GM23338 (cell line): Measurements from ENCODE around the gene CNN3. TPM values are rescaled to one million over a fixed set of nuclear protein-coding genes. Genes with fewer than 3 reads are reported as not detected.

ENCODE experiments used
- ATAC-seq: fragments of 200-7000 bp; cut with Tn5 transposase; 3 replicates; pipeline ENCODE4 v1.9.1; 2020
- DNase-seq: peaks from one replicate; pipeline ENCODE4 v3.0.0-alpha.2; 2015; ENCODE audit warnings: low spot score
- H2AFZ ChIP-seq: fragments of 200-600 bp; sonication (generic); 2 replicates; pipeline ENCODE4 v1.8.0; 2016; ENCODE audit warnings: antibody characterized with exemption, mild to moderate bottlenecking, moderate library complexity
- H3F3A ChIP-seq: fragments of 200-600 bp; sonication (generic); replicated peaks from 2 replicates; pipeline ENCODE4 v1.8.0; 2017; ENCODE audit warnings: antibody characterized with exemption, mixed run types, low read depth
- H3K27ac ChIP-seq: fragments of 200-600 bp; sonication (generic); 2 replicates; pipeline ENCODE4 v1.6.1; 2016; ENCODE audit warnings: low read depth
- H3K27me3 ChIP-seq: fragments of 200-600 bp; sonication (generic); 2 replicates; pipeline ENCODE4 v1.8.0; 2016; ENCODE audit warnings: mild to moderate bottlenecking, mixed run types, moderate library complexity; ENCODE audit not compliant: insufficient read depth
- H3K36me3 ChIP-seq: fragments of 200-600 bp; sonication (generic); 2 replicates; pipeline ENCODE4 v1.8.0; 2016; ENCODE audit warnings: mild to moderate bottlenecking; ENCODE audit not compliant: insufficient read depth
- H3K4me1 ChIP-seq: fragments of 200-600 bp; sonication (generic); 2 replicates; pipeline ENCODE4 v1.8.0; 2016; ENCODE audit warnings: mild to moderate bottlenecking, moderate library complexity; ENCODE audit not compliant: insufficient read depth
- H3K4me2 ChIP-seq: fragments of 200-600 bp; sonication (generic); 2 replicates; pipeline ENCODE4 v1.7.1; 2017; ENCODE audit warnings: mixed run types
- H3K4me3 ChIP-seq: fragments of 200-600 bp; sonication (generic); 2 replicates; pipeline ENCODE4 v1.6.1; 2016; ENCODE audit warnings: mixed run types
- H3K79me2 ChIP-seq: fragments of 200-600 bp; sonication (generic); replicated peaks from 2 replicates; pipeline ENCODE4 v1.8.0; 2017; ENCODE audit warnings: mild to moderate bottlenecking; ENCODE audit not compliant: insufficient read depth
- H3K9me2 ChIP-seq: fragments of 200-600 bp; sonication (generic); 2 replicates; pipeline ENCODE4 v1.8.0; 2017; ENCODE audit not compliant: insufficient read depth
- H4K20me1 ChIP-seq: fragments of 200-600 bp; sonication (generic); replicated peaks from 2 replicates; pipeline ENCODE4 v1.8.0; 2017; ENCODE audit warnings: mild to moderate bottlenecking; ENCODE audit not compliant: insufficient read depth
- H3K27ac Mint-ChIP-seq: 2 replicates; pipeline ENCODE4 v1.8.0; 2020; ENCODE audit warnings: inconsistent platforms, mild to moderate bottlenecking, moderate library complexity, mixed read lengths
- H3K27me3 Mint-ChIP-seq: 3 replicates; pipeline ENCODE4 v1.8.0; 2022; ENCODE audit warnings: low read depth, mild to moderate bottlenecking, moderate library complexity, mixed read lengths, inconsistent platforms; ENCODE audit not compliant: insufficient read depth, poor library complexity
- H3K36me3 Mint-ChIP-seq: 3 replicates; pipeline ENCODE4 v1.8.0; 2021; ENCODE audit warnings: low read depth, mild to moderate bottlenecking, inconsistent platforms, moderate library complexity, mixed read lengths
- H3K4me1 Mint-ChIP-seq: 3 replicates; pipeline ENCODE4 v1.8.0; 2020; ENCODE audit warnings: mild to moderate bottlenecking, inconsistent platforms, mixed read lengths
- H3K4me3 Mint-ChIP-seq: 3 replicates; pipeline ENCODE4 v1.8.0; 2021; ENCODE audit warnings: moderate library complexity, mild to moderate bottlenecking, inconsistent platforms, mixed read lengths
- H3K9me3 Mint-ChIP-seq: 3 replicates; pipeline ENCODE4 v1.8.0; 2020; ENCODE audit warnings: moderate library complexity, mild to moderate bottlenecking, inconsistent platforms, mixed read lengths
- CREB1 ChIP-seq: fragments of 250-450 bp; sonication (Bioruptor Pico); IDR thresholded peaks from 2 replicates; pipeline ENCODE4 v1.5.0; 2020; ENCODE audit warnings: low read depth, mild to moderate bottlenecking, moderate library complexity
- CTCF ChIP-seq, 2 experiments: fragments of 200-600 bp in 1 of 2; sonication (generic) in 1 of 2; conservative IDR thresholded peaks; 2 replicates each; pipeline versions ENCODE4 v1.5.1 to v1.6.1; 2016 to 2017; ENCODE audit warnings: antibody characterized with exemption in 2 of 2, low read depth in 2 of 2, mild to moderate bottlenecking in 2 of 2, moderate library complexity in 1 of 2
- ETS1 ChIP-seq: IDR thresholded peaks from 2 replicates; pipeline ENCODE4 v1.6.1; 2016; ENCODE audit warnings: antibody characterized with exemption
- EZH2 ChIP-seq: fragments of 200-600 bp; sonication (generic); IDR thresholded peaks from one replicate; pipeline ENCODE4 v1.8.0; 2017; ENCODE audit warnings: antibody characterized with exemption, mild to moderate bottlenecking, low read depth; ENCODE audit not compliant: unreplicated experiment
- EZH2phosphoT487 ChIP-seq: fragments of 200-600 bp; sonication (generic); IDR thresholded peaks from one replicate; pipeline ENCODE4 v1.8.1; 2018; ENCODE audit warnings: antibody characterized with exemption; ENCODE audit not compliant: unreplicated experiment
- JUNB ChIP-seq: IDR thresholded peaks from one replicate; pipeline ENCODE4 v1.6.1; 2016; ENCODE audit warnings: antibody characterized with exemption; ENCODE audit not compliant: unreplicated experiment
- NANOG ChIP-seq: IDR thresholded peaks from 2 replicates; pipeline ENCODE4 v1.6.1; 2016; ENCODE audit warnings: antibody characterized with exemption, borderline replicate concordance
- POLR2AphosphoS5 ChIP-seq: IDR thresholded peaks from 2 replicates; pipeline ENCODE4 v1.6.1; 2016; ENCODE audit warnings: antibody characterized with exemption, low read depth
- REST ChIP-seq: IDR thresholded peaks from one replicate; pipeline ENCODE4 v1.6.1; 2018; ENCODE audit warnings: antibody characterized with exemption; ENCODE audit not compliant: unreplicated experiment
- STAT1 ChIP-seq: IDR thresholded peaks from one replicate; pipeline ENCODE4 v1.6.1; 2016; ENCODE audit warnings: antibody characterized with exemption; ENCODE audit not compliant: unreplicated experiment
- ZNF114 ChIP-seq: fragments of 250-450 bp; sonication (Bioruptor Pico); IDR thresholded peaks from 2 replicates; pipeline ENCODE4 v1.5.0; 2020; ENCODE audit warnings: mild to moderate bottlenecking, moderate library complexity
- ZNF331 ChIP-seq: fragments of 250-450 bp; sonication (Bioruptor Pico); IDR thresholded peaks from 2 replicates; pipeline ENCODE4 v1.5.0; 2020; ENCODE audit warnings: low read depth, mild to moderate bottlenecking, moderate library complexity
- ZNF462 ChIP-seq: fragments of 250-450 bp; sonication (Bioruptor Pico); IDR thresholded peaks from 2 replicates; pipeline ENCODE4 v1.5.0; 2020; ENCODE audit warnings: mild to moderate bottlenecking, moderate library complexity
- polyA plus RNA-seq: library from polyadenylated mRNA; unstranded; fragments of >200 nt; fragmentation: Nextera tagmentation; extraction: Ambion mirVana; gene quantifications from 2 replicates; pipeline ENCODE4 v1.2.1, GENCODE V29; 2016
- total RNA-seq: library from RNA; depleted of rRNA; stranded (reverse); fragments of >200 nt; shearing (Covaris generic); gene quantifications from 2 replicates; pipeline ENCODE4 v1.2.3, GENCODE V29; 2014

Gene CNN3
- total and polyA plus RNA-seq, 2 experiments from 2014 or later = 220 to 312 TPM

- peaks cover 95% of the 10 kb centered on the region for H4K20me1 ChIP-seq
- Mint-ChIP-seq H3K4me1 (peaks cover 47% of the 10 kb centered on the region), H3K36me3 (peaks cover 44% of the 10 kb centered on the region)
These were observed 18.7 kb downstream of the CNN3 start for GRCh38 chr1:94908190-94908589.

More at GRCh38 chr1:94908190-94908589, 18.7 kb downstream of the CNN3 start:
- DNase-seq = peak; percentile 33
- no peaks in the 10 kb centered on the region for H3K9me2 ChIP-seq
- peaks cover 3% of the 10 kb centered on the region for H3K27me3 Mint-ChIP-seq
- peak overlapping the region; percentile 54; the same call in 1 of the 2 replicates for H3K4me2 ChIP-seq
- peaks cover 62% of the 10 kb centered on the region for H3K4me1 ChIP-seq
- no peaks in the 10 kb centered on the region for H3K27me3 ChIP-seq
- H3K4me3 Mint-ChIP-seq = no peak overlapping the region
- ATAC-seq = peak; percentile 75
- peaks cover 99% of the 10 kb centered on the region for H3K79me2 ChIP-seq
- no peak overlapping the region for H3K27ac ChIP-seq
- H2AFZ ChIP-seq = no peak overlapping the region
- H3K36me3 ChIP-seq = no peaks in the 10 kb centered on the region
- no peaks in the 10 kb centered on the region for H3K9me3 Mint-ChIP-seq
- H3F3A ChIP-seq = no peaks in the 10 kb centered on the region
- H3K4me3 ChIP-seq = no peak overlapping the region
- no peak for TF ChIP-seq EZH2
- TF ChIP-seq ZNF114 (CRISPR knock-in tag) = no peak
- TF ChIP-seq JUNB = no peak
- TF ChIP-seq EZH2phosphoT487 = no peak
- TF ChIP-seq STAT1 = no peak
- TF ChIP-seq ZNF331 (CRISPR knock-in tag) = no peak
- TF ChIP-seq ETS1 = no peak
- no peak for TF ChIP-seq CREB1 (CRISPR knock-in tag)
- TF ChIP-seq NANOG = no peak
- no peak for TF ChIP-seq ZNF462
- TF ChIP-seq REST = no peak
- no peak for TF ChIP-seq CTCF (conservative IDR thresholded peaks at IDR 0.05; ENCODE audit: low read depth in 2 of 2)
- TF ChIP-seq POLR2AphosphoS5 = no peak
- H3K27ac Mint-ChIP-seq = 0 out of 2 replicates have a peak overlapping the region, but pooled peaks have one; percentile 16
